Right renal cortex interstitium (tissue), 3 donors: Measurements from ENCODE around the gene VPS13C. TPM values are rescaled to one million over a fixed set of nuclear protein-coding genes. Genes with fewer than 3 reads are reported as not detected.
A peak's percentile ranks its signal among the peaks of the same experiment; 100 is the strongest.

Experiments used
- DNase-seq, 3 donors: peaks; one replicate each; pipeline ENCODE4 v3.0.0-alpha.2; 2013; ENCODE audit warnings: low read depth in 3 of 3, low spot score in 2 of 3
- polyA plus RNA-seq, 3 donors: library from polyadenylated mRNA; unstranded; fragments of 120-200 nt; gene quantifications; one replicate each; pipeline ENCODE4 v1.2.1, GENCODE V29; 2013; ENCODE audit not compliant: insufficient read length in 3 of 3

The VPS13C gene
- polyA plus RNA-seq, 3 donors: 36.1 to 38.5 (median 36.9) TPM

- DNase-seq: no peak
These were observed 188.2 kb downstream of the VPS13C start for GRCh38 chr15:61871926-61872522.

GRCh38 chr15:61869656-61870055 is 190.6 kb downstream of the VPS13C start:
- no peak for DNase-seq

GRCh38 chr15:61861962-61862361 is 198.3 kb downstream of the VPS13C start:
- no peak for DNase-seq

GRCh38 chr15:61857169-61857829 is 202.9 kb downstream of the VPS13C start:
- no peak for DNase-seq

GRCh38 chr15:61856295-61856694 is 204.0 kb downstream of the VPS13C start:
- DNase-seq: no peak

- no peak for DNase-seq
These were observed 207.1 kb downstream of the VPS13C start for GRCh38 chr15:61853195-61853594.

- no peak for DNase-seq
These were observed 208.3 kb downstream of the VPS13C start for GRCh38 chr15:61851955-61852354.

- no peak for DNase-seq
These were observed 210.8 kb downstream of the VPS13C start for GRCh38 chr15:61849447-61849846.

- no peak for DNase-seq
These were observed 218.8 kb downstream of the VPS13C start for GRCh38 chr15:61841466-61841865.

- DNase-seq: no peak
These were observed 220.2 kb downstream of the VPS13C start for GRCh38 chr15:61840090-61840489.

GRCh38 chr15:61839546-61839945 is 220.7 kb downstream of the VPS13C start:
- DNase-seq: no peak

- peak; percentile 29 to 38 (median 33) for DNase-seq
These were observed 224.6 kb downstream of the VPS13C start for GRCh38 chr15:61835496-61836106.

GRCh38 chr15:61835029-61835428 is 225.2 kb downstream of the VPS13C start:
- no peak for DNase-seq

- peak; percentile 57 to 70 (median 68) for DNase-seq
These were observed 226.1 kb downstream of the VPS13C start for GRCh38 chr15:61834076-61834697.

GRCh38 chr15:61832223-61832622 is 228.0 kb downstream of the VPS13C start:
- no peak for DNase-seq

- DNase-seq: no peak
These were observed 228.7 kb downstream of the VPS13C start for GRCh38 chr15:61831505-61831921.

- DNase-seq: no peak
These were observed 229.5 kb downstream of the VPS13C start for GRCh38 chr15:61830536-61831330.

- DNase-seq: no peak
These were observed 230.7 kb downstream of the VPS13C start for GRCh38 chr15:61829514-61829889.

GRCh38 chr15:61828860-61829513 is 231.3 kb downstream of the VPS13C start:
- DNase-seq: no peak

- DNase-seq: no peak
These were observed 232.2 kb downstream of the VPS13C start for GRCh38 chr15:61828008-61828407.
